HG02798 (cell line): Measurements from ENCODE around the gene ZCCHC2.

ENCODE experiments used
- ATAC-seq: cut with Tn5 transposase; IDR thresholded peaks from one replicate; pipeline ENCODE4 v1.9.1; 2021; ENCODE audit warnings: mild to moderate bottlenecking; ENCODE audit not compliant: unreplicated experiment, poor library complexity

The ZCCHC2 gene

DNA sequence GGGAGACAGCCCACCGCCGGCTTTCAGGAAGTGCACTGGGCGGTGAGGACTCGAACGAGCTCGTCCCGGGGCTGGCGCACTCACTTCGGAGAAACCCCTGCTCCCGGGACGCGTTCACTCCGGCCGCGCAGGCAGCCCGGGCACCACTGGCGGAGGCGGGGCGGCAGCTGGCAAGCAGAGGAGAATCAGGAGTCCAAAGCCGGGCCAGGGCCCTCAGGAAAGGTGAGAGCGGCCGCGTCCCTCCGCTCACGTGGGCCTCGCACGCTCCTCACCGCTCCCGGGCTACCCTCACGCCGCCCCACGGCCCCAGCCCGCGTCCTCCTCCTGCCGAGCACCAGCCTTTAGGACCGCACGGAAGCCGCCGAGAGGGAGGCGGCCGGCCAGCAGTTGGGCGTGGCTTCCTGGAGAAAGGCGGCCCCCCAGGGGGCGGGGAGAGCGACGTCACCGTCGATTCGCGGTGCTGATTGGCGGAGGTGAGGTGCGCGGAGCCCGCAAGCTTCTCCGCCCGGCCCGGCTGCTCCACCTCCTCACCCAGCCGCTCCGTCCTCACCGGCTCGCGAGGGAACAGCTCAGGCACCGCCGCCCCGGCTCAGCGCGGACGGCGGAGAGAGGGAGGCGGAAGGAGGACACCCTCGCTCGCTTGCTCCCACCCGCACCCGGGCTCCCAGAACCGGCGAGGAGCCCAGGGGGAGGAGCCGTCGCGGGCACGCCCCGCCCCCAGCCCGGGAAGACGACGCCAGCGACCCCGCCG is at the start of gene ZCCHC2:
TSS of gene ZCCHC2 (plus strand) at position 522 of the 751 bp plus-strand sequence. CDS start 400 bp downstream, outside the sequence.
- ATAC-seq = peak; percentile 77

DNA sequence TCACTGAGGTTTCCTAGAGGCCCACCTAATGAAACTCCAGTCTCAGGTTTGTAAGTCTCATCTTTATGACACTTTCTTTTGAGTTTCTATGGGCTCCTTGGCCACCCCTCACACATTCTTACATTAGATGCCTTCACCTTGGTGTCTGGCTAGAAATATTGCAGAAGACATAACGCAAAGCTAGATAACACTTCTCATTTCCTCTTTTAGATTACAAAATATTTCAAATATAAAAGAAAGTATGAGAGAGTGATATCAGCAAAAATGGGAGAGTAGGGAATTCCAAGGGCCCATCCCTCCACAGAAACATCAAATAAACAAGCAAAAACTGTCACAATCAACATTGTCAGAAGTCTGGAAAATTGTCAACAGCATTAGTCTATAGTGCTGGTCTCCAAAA is 43.3 kb upstream of the ZCCHC2 start:
- ATAC-seq = no peak

GRCh38 chr18:62480927-62481326 is 41.9 kb upstream of the ZCCHC2 start:
- ATAC-seq = no peak

- no peak for ATAC-seq
These were observed 37.9 kb upstream of the ZCCHC2 start for GRCh38 chr18:62484941-62485340.

- no peak for ATAC-seq
These were observed 37.1 kb upstream of the ZCCHC2 start for GRCh38 chr18:62485684-62486083.

GRCh38 chr18:62486290-62486964 is 36.4 kb upstream of the ZCCHC2 start:
- ATAC-seq = no peak

- no peak for ATAC-seq
These were observed 35.7 kb upstream of the ZCCHC2 start for GRCh38 chr18:62487161-62487560.

DNA sequence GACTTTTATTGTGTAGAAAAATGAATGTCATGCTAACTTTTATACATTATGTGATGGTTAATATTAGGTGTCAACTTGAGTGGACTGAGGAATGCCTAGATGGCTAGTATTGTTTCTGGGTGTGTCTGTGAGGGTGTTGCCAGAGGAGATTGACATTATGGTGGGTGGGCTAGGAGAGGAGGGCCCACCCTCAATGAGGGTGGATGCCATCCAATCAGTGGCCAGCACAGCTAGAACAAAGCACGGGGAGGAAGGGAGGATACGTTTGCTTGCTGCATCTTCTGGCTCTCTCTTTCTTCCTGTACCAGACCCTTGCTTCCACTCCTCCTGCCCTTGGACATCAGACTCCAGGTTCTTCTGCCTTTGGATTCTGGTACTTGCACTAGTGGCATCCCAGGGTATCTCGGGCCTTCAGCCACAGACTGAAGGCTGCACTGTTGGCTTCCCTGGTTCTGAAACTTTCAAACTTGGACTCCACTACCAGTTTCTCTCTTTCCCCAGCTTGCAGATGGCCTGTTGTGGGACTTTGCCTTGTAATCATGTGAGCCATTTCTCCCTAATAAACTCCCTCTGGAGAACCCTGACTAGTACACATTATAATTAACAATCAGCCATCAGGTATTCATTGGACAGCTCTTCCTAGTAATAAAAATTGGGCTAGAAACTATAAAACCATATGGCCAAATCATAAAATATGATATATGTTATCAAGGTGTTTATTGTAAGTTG is 31.7 kb upstream of the ZCCHC2 start:
- ATAC-seq = no peak

DNA sequence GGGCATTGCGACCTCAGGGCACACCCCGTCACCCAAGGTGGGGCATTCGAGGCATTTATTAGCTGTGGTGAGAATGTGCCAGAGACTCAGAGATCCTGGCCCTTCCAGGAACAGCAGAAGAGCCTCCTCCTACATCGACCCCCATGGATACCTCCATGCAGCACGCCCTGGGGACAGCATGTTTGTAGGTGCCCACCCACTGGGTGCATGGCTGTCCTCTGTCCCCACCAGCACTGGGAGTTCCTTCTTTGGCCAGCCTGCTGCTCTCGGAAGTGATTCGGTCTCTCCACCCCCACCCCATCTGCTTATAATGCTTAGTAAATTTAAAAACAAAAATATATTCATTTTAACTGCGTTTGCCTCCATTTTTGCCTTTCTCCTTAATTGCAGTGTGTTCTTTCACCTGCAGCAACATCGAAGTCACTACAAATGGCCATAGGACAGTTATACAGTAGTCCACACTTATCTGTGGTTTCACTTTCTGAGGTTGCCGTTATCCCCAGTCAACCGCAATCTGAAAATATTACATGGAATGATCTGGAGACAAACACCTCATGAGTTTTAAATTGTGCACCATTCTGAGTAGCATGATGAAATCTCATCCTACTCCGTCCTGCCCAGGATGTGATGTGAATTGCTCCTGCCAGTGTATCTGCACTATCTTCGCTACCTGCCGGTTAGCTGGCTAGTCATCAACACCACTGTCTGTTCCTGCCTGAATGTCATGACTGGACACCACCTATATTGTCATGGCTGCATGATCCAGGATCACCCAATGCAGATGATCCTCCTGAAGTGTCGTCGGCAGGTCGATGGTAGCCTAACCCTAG is 29.6 kb upstream of the ZCCHC2 start:
- ATAC-seq = no peak

GRCh38 chr18:62494764-62495163 is 28.1 kb upstream of the ZCCHC2 start:
- ATAC-seq = no peak

GRCh38 chr18:62496262-62496661 is 26.6 kb upstream of the ZCCHC2 start:
- ATAC-seq = no peak

GRCh38 chr18:62497190-62497772 is 25.5 kb upstream of the ZCCHC2 start:
- ATAC-seq = no peak

DNA sequence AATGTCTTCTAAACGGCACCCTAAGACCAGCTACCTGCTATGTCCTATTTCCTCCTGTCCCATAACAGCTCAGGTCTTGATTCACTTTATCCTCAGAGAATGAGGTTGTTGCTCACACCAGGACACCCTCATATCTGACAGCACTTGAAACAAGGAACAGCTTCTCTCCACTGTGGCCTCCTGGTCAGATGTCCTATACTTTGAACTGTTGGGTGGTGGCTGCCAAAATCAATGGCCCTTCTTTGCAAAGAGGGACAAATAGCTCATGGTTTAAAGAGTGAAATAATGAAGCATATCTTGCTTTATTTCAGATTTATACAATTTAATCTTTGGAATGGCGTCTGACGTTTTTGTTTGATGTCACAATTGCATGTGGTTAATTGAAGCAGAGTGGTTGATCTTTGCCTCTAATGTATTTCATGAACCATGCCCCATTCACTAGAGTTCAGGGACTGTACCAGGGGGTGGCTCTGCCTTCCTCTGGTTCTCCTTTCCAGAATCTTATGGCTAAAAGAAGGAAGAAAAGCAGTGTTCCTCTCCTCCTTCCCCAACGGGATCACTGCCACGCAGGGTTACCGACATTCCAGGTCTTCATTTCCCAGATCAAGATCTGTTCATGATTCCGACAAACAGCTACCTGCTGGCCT is 24.1 kb upstream of the ZCCHC2 start:
- no peak for ATAC-seq

DNA sequence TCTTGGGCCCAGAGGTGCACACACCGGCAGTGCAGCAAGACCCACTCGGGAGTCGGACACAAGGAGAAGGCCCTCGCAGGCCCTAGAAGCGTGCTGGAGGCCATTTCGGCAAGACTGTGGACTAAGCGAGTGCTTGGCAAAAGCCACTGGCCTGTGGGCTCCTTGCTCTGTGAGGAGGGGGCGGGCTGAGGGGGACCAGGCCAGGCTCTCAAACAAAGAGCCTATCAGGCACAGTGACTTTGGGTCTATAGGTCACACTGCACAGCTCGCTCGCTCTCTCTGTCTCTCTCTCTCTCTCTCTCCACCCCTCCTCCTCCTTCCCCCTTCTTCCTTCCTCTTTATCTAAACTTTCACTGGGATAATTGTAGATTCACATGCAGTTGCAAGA is 23.6 kb upstream of the ZCCHC2 start:
- ATAC-seq = no peak

DNA sequence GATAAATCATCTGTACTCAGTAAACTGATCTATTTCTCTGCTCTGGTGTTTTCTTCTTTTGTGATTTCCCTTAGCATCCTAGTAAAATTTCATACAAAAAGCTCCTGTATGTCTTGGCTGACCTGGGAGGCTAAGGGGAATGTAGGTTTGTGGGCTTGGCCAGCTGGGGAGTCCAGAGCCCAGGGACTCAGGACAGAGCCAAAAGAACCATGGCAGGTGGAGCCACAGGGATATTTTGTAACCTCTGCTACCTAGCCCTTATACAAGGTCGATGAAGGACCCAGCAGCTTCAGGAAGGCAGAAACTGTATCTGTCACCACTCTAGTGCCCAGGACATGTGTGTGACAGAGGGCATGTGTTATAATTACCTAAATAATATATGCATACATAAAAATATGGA is 22.7 kb upstream of the ZCCHC2 start:
- no peak for ATAC-seq

DNA sequence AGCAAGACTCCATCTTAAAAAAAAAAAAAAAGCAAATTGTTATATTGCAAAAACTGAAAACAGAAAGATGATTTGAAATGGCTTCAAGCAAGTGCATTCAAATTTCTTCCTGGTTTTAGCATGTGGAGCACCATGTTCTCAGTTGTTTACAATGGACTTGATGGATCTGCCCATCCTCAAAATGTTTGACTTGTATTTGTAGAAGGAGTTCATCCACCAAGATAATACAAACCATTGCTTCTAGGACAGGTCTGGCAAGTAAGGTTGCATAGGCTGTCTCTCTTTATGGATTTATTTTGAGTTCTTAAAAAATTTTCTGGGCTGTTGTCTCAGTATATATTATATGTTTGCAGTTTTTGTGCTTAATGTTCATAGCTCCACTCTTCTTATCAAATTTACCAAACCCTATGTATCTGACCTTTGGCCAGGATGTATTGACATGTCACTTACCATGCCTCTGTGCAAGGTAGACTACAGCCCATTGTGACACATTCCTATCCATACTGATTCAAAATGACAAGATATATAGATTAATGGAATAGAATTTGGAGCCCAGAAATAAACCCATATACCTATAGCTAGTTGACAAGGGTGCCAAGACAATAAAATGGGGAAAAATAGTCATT is 21.7 kb upstream of the ZCCHC2 start:
- ATAC-seq = no peak

- ATAC-seq = peak; percentile 88
These were observed 16.9 kb upstream of the ZCCHC2 start for GRCh38 chr18:62505669-62506494.

GRCh38 chr18:62506495-62507143 is 16.2 kb upstream of the ZCCHC2 start:
- peak; percentile 14 for ATAC-seq
